ENCODE results near the gene PCID2. TPM values are rescaled to one million over a fixed set of nuclear protein-coding genes. Genes with fewer than 3 reads are reported as not detected.
A peak's percentile ranks its signal among the peaks of the same experiment; 100 is the strongest.
"Not testable (repeated sequence)": the region's sequence is repeated elsewhere in the genome, so short reads cannot be mapped to it uniquely, and the experiment has no call there.

The PCID2 gene
- total RNA-seq, 2 experiments from 2014 or later, result 59.3 to 60.8 TPM

DNA sequence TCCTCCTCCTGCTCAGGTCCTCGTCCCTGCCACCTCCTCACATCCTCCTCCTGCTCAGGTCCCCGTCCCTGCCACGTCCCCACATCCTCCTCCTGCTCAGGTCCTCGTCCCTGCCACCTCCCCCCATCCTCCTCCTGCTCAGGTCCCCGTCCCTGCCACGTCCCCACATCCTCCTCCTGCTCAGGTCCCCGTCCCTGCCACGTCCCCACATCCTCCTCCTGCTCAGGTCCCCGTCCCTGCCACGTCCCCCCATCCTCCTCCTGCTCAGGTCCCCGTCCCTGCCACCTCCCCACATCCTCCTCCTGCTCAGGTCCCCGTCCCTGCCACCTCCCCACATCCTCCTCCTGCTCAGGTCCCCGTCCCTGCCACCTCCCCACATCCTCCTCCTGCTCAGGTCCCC lies 46.5 kb downstream of the PCID2 start:
- POLR2A ChIA-PET, result interaction anchor here (1.8 kb wide), 1 partner anchor 48 kb away, joined by 6 read pairs; the partner anchor contains the start of gene CUL4A
- not testable (repeated sequence) for ATAC-seq (ENCODE audit: low read depth); H3K36me3 Mint-ChIP-seq; H3K4me3 Mint-ChIP-seq; H3K27me3 Mint-ChIP-seq; H3K27ac Mint-ChIP-seq; H3K9me3 Mint-ChIP-seq; DNase-seq
- H3K4me1 Mint-ChIP-seq, result peaks cover 31% of the 10 kb centered on the region

DNA sequence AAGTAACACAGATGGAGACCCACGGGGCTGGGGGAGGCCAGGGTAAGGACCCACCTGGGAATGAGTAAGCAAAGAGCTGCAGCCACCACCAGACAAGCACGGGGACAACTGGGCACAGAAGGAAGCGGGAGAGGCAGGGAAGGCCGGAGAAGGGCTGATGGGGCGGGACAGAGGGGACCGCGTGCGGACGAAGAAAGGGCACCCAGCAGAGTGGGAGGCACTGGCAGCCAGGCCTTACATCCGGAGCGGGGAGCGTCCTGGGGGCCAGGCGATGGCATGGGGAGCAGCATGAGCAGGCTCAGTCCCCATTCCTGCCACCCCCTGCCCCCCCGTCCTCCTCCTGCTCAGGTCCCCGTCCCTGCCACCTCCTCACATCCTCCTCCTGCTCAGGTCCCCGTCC lies 47.0 kb downstream of the PCID2 start:
- ATAC-seq (ENCODE audit: low read depth), result peak; percentile 45
- Mint-ChIP-seq H3K27ac (peak overlapping the region; percentile 78), H3K36me3 (peaks cover 6% of the 10 kb centered on the region), H3K4me1 (peaks cover 31% of the 10 kb centered on the region), H3K9me3 (peaks cover 6% of the 10 kb centered on the region), H3K27me3 (peaks cover 7% of the 10 kb centered on the region), H3K4me3 (peak overlapping the region; percentile 70)
- POLR2A ChIA-PET, result interaction anchor here (1.8 kb wide), 1 partner anchor 48 kb away, joined by 6 read pairs; the partner anchor contains the start of gene CUL4A
- peak; percentile 46 for DNase-seq

DNA sequence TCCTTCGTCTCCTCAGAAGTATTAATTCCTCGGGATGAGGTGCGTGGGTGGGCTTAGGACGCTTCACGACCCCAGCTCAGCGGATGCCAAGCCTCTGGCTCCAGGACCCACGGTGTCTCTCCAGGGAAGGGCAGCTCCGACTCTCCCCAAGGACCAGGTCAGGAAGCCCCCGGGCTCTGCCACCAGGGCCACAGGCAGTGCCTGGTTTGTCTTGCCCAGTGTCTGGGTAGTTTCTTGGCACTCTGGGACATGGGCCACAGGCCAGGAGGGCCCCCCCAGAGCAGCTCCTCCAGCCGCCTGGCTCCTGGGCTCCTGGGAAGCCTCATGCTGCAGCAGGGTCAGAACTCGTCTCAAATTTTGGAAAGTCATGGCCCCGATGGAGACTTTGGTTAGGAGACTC lies 47.5 kb downstream of the PCID2 start:
- Mint-ChIP-seq H3K9me3 (peaks cover 6% of the 10 kb centered on the region), H3K27me3 (peaks cover 7% of the 10 kb centered on the region), H3K27ac (peak overlapping the region; percentile 78), H3K4me1 (peaks cover 31% of the 10 kb centered on the region), H3K4me3 (peak overlapping the region; percentile 70), H3K36me3 (peaks cover 6% of the 10 kb centered on the region)
- DNase-seq, result no peak
- POLR2A ChIA-PET, result interaction anchor here (1.8 kb wide), 1 partner anchor 49 kb away, joined by 6 read pairs; the partner anchor contains the start of gene CUL4A
- ATAC-seq (ENCODE audit: low read depth), result no peak

DNA sequence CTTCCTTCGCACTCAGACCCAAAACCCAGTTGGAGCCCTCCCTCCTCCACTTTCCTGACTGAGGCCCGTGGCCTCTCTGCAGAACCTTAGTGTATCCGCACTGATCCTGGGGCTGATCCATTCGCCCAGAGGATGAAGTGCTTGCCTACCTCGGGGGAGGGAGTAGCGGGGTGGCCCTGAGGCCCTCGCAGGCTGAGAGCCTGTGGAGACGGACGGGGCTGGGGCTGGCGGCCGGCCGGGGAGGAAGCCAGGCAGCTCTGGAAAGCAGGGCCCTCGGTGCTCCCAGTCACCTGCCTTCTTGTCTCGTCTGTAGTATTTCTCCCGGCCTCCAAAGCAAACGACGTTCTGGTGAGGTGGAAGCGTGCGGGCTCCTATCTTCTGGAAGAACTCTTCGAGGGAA lies 48.8 kb downstream of the PCID2 start:
- peaks cover 9% of the 10 kb centered on the region for H3K27me3 Mint-ChIP-seq
- H3K4me1 Mint-ChIP-seq, result peaks cover 32% of the 10 kb centered on the region
- peaks cover 15% of the 10 kb centered on the region for H3K9me3 Mint-ChIP-seq
- H3K27ac Mint-ChIP-seq, result no peak overlapping the region
- ATAC-seq (ENCODE audit: low read depth) (no peak), DNase-seq (no peak)
- POLR2A ChIA-PET, result no interaction called here
- H3K4me3 Mint-ChIP-seq, result no peak overlapping the region
- peaks cover 10% of the 10 kb centered on the region for H3K36me3 Mint-ChIP-seq

DNA sequence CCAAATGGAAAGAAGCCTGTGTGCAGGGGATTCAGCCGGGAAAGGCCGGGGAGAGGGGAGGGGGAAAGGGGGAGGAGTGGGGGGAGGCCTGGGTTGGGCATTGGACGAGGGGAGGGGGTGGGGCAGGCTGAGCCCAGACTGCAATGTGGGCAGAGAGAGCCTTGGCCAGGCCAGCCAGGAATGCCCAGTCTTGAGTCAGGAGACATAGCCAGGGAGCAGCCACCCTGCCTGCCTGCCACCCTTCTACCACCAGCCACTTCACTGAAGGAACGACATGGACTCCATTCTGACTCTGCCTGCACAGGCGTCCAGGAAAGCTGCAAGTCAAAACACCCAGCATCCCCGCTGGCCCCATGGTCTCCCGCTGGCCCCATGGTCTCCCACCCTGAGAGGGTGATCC lies 49.5 kb downstream of the PCID2 start:
- DNase-seq (no peak), ATAC-seq (ENCODE audit: low read depth) (no peak)
- Mint-ChIP-seq H3K27me3 (peaks cover 9% of the 10 kb centered on the region), H3K27ac (no peak overlapping the region), H3K36me3 (peaks cover 10% of the 10 kb centered on the region), H3K4me1 (peaks cover 29% of the 10 kb centered on the region), H3K9me3 (peaks cover 15% of the 10 kb centered on the region), H3K4me3 (no peak overlapping the region)
- POLR2A ChIA-PET, result no interaction called here

DNA sequence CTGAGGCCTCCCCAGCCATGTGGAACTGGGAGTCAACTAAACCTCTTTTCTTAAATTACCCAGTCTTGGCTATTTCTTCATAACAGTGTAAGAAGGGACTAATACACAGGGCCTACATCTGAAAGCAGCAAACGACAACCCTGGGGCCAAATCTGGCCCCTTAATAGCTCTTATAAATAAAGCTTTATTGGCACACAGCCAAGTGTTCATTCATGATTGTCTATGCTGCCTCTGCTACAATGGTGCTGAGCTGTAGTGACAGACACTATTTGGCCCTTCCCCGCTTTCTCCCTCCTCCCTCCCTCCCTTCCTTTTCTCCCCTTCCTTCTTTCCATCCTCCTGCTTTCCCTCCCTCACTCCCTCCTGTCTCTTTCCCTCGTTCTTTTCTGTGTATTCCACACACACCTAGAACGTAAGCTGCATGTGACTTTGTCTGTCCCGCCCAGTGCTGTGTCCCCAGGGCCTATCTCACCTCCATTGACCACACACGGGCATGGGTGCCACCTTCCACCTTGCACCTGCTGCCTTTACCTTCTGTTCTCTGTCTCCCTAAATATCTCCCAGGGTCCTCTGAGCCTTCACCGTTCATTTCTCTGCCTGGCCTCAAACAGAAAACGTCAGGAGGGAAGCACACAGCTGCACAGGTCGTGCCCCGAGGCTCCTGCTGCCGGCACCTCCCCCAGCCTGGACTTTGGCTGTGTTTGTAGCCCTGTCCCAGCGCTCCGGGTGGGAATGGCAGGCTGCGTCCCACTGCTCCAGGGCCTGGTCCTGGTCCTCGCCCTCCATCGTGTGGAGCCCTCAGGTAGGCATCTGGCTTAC lies 50.3 kb downstream of the PCID2 start, which contains the start of gene PROZ:
Gene PROZ (plus strand): TSS at position 720 of the 819 bp plus-strand sequence. CDS start 13 bp downstream, at position 733.
- POLR2A ChIA-PET, result interaction anchor here (0.7 kb wide), 1 partner anchor 51 kb away, joined by 3 read pairs; the partner anchor contains the start of gene CUL4A
- Mint-ChIP-seq H3K4me1 (peaks cover 26% of the 10 kb centered on the region), H3K9me3 (peaks cover 15% of the 10 kb centered on the region), H3K36me3 (peaks cover 10% of the 10 kb centered on the region), H3K27me3 (peaks cover 12% of the 10 kb centered on the region), H3K4me3 (no peak within 1 kb of the TSS), H3K27ac (no peak within 1 kb of the TSS)
- DNase-seq, result no peak
- no peak for ATAC-seq (ENCODE audit: low read depth)

DNA sequence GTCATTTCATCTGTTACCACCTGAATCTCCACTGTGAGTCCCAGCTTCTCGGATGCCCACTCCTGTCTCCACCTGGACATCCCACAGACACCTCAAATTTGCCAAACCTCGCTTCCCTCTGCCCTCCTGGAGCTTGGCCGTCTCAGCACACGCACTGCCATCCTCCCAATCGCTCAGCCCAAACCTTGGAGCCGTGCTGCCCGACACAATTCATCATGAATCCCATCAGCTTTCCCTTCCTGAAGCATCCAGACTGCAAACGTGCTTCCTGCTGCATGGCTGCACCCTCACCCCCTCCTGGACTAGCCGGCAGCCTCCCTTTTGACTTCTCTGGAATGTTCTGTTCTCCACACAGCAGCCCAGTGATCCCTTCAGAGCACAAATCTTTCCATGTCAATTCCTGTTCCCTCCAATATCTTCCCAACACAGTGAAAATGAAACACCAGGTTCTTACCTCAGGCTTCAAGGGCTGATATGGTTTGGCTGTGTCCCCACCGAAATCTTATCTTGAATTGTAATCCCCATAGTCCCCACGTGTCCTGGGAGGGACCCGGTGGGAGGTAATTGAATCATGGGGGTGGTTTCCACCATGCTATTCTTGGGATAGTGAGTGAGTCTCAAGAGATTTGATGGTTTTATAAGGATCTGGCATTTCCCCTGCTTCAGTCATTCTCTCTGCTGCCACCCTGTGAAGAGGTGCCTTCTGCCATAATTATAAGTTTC lies 51.1 kb downstream of the PCID2 start:
- Mint-ChIP-seq H3K9me3 (peaks cover 15% of the 10 kb centered on the region), H3K36me3 (peaks cover 13% of the 10 kb centered on the region), H3K27me3 (peaks cover 18% of the 10 kb centered on the region), H3K27ac (no peak overlapping the region), H3K4me1 (peaks cover 29% of the 10 kb centered on the region), H3K4me3 (no peak overlapping the region)
- no peak for ATAC-seq (ENCODE audit: low read depth)
- no peak for DNase-seq
- POLR2A ChIA-PET, result no interaction called here

DNA sequence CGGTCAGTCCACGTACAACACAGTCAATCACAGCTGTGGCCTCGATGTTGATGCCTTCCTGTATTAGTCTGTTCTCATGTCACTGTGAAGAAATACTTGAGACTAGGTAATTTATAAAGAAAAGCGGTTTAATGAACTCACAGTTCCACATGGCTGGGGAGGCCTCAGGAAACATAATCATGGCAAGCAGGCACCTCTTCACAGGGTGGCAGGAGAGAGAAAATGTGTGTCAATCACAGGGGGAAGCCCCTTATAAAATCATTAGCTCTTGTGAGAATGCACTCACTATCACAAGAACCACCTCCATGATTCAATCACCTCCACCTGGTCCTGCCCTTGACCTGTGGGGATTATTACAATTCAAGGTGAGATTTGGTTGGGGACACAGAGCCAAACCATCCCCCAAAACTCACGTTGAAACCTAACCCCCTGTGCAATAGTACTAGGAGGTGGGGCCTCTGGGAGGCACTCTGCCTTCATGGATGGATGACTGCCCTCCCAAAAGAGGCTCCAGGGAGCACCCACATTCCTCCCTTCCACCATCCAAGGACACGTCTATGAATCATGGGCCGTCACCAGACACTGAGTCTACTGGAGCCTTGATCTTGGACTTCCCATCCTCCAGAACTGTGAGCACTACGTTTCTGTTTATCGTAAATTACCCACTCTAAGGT lies 52.4 kb downstream of the PCID2 start:
- POLR2A ChIA-PET, result no interaction called here
- Mint-ChIP-seq H3K27me3 (peaks cover 28% of the 10 kb centered on the region), H3K36me3 (peaks cover 13% of the 10 kb centered on the region), H3K27ac (no peak overlapping the region), H3K4me1 (peaks cover 28% of the 10 kb centered on the region), H3K9me3 (peaks cover 15% of the 10 kb centered on the region), H3K4me3 (no peak overlapping the region)
- no peak for DNase-seq
- ATAC-seq (ENCODE audit: low read depth), result no peak

DNA sequence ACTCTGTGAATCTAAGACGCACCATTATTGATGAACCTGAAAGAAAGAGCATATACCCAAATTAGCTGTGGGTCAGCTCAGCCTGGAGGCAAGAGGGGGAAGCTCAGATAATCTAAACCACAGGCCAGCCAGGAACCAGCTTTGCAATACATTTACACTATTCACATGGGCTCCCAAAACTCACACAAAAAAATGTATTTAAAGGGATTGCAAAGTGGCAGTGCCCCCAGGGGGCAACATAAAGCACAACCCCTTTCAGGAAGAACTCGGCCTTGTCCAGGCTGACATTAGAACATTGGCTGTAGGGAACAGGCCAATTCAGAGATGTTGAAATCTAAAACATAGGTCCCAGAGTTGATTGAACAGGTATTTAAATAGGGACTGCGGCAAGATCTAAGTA lies 53.3 kb downstream of the PCID2 start:
- H3K4me3 Mint-ChIP-seq, result no peak overlapping the region
- H3K36me3 Mint-ChIP-seq, result peaks cover 13% of the 10 kb centered on the region
- peaks cover 15% of the 10 kb centered on the region for H3K9me3 Mint-ChIP-seq
- H3K4me1 Mint-ChIP-seq, result peaks cover 24% of the 10 kb centered on the region
- DNase-seq (no peak), ATAC-seq (ENCODE audit: low read depth) (no peak)
- H3K27ac Mint-ChIP-seq, result no peak overlapping the region
- POLR2A ChIA-PET, result interaction anchor here (0.8 to 1.1 kb wide), 2 partner anchors 53 to 55 kb away, joined by 3 to 4 read pairs; partner anchors contain the start of genes CUL4A and PCID2
- peaks cover 32% of the 10 kb centered on the region for H3K27me3 Mint-ChIP-seq

DNA sequence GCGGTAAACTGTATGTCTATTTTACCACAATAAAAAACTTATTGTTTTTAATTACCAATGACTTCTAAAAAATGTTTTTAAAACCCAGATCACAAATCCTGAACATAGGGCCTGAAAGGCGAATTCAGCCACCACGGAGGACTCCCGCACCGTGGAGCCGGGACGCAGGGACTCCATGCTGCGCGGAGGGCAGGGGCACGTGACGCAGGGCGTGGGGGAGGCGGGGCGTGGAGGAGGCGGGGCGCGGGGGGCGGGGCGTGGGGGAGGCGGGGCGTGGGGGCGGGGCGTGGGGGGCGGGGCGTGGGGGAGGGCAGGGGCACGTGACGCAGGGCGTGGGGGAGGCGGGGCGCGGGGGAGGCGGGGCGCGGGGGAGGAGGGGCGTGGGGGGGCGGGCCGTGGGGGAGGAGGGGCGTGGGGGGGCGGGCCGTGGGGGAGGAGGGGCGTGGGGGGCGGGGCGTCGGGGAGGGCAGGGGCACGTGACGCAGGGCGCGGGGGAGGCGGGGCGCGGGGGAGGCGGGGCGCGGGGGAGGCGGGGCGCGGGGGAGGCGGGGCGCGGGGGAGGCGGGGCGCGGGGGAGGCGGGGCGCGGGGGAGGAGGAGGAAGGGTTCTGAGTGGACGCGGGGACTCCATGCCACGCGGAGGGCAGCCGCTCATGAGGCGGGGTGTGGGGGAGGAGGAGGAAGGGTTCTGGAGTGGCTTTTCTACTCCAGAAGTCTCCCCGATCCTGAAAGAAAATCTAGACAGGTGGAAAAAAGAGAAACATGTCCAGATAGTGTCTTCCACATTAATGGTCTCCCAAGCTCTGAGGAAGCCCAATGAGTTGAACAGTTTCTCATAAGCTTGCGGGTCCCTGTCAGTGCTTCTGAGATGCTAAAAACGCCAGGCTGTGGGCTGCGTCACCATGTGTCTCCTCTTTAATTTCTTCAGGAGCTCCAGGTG lies 54.4 kb downstream of the PCID2 start:
- Mint-ChIP-seq H3K36me3 (peaks cover 13% of the 10 kb centered on the region), H3K27ac (no peak overlapping the region), H3K4me3 (peak overlapping the region; percentile 71), H3K4me1 (peaks cover 21% of the 10 kb centered on the region), H3K9me3 (peaks cover 15% of the 10 kb centered on the region), H3K27me3 (peaks cover 33% of the 10 kb centered on the region)
- ATAC-seq (ENCODE audit: low read depth), result peak; percentile 79
- peak; percentile 67 for DNase-seq
- POLR2A ChIA-PET, result interaction anchor here (0.8 to 1.1 kb wide), 3 partner anchors 54 to 56 kb away, joined by 3 to 4 read pairs (median 3); partner anchors contain the start of genes CUL4A and PCID2

DNA sequence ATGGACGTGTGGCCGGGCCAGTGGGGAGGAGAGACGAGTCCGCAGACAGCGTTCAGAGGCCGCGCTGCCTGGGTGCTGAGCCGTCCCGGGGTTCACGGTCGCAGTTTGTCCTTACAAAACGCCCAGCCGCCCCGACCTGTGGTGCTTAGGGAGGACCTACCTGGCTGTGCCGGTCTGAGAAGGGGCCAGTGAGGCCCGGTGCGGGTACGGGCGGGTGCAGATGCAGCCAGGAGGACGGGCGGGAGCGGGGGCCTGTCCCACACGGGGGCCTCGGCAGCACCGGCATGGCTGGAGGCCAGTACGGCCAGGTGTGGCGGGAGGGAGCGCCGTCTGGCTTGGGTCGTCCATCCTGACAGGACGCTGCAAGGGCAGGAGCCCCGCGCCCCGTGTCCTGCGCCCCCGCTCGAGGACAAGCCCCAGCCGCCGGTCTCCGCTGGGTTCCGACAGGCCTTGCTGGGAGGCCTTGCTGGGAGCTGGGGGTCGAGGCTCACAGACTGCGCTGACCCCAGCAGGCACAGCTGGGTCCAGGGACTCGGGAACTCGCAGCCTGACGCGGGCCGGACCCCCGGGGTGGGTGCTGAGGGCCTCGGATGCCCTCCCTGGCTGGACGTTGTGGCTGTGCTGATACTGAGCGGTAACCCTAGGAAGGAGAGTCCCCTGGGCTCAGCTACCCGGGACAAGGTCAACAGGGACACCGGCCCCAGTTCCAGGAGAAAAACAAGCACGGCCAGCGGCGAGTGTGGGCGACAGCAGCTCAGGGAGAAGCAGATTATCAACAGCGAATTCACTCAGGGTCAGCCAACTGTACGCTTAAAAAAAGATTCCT lies 55.3 kb downstream of the PCID2 start:
- ATAC-seq (ENCODE audit: low read depth) (peak; percentile 25), DNase-seq (peak; percentile 48)
- peaks cover 13% of the 10 kb centered on the region for H3K36me3 Mint-ChIP-seq
- peak overlapping the region; percentile 51 for H3K27ac Mint-ChIP-seq
- peaks cover 15% of the 10 kb centered on the region for H3K9me3 Mint-ChIP-seq
- peaks cover 33% of the 10 kb centered on the region for H3K27me3 Mint-ChIP-seq
- peak overlapping the region; percentile 82 for H3K4me3 Mint-ChIP-seq
- POLR2A ChIA-PET, result interaction anchor here (1.0 kb wide), 1 partner anchor 57 kb away, joined by 3 read pairs; the partner anchor contains the start of gene CUL4A
- H3K4me1 Mint-ChIP-seq, result peaks cover 21% of the 10 kb centered on the region
